BLaER1 (cell line): ENCODE measurements around the gene TMEM30B.

Experiments
- H3K27ac ChIP-seq: shearing (Covaris generic); formaldehyde crosslinking; 2 replicates; pipeline ENCODE4 v1.8.1; 2022
- H3K27me3 ChIP-seq: shearing (Covaris generic); formaldehyde crosslinking; 2 replicates; pipeline ENCODE4 v1.8.1; 2022
- H3K36me3 ChIP-seq: shearing (Covaris generic); formaldehyde crosslinking; 2 replicates; pipeline ENCODE4 v1.8.1; 2022
- H3K4me1 ChIP-seq: shearing (Covaris generic); formaldehyde crosslinking; 2 replicates; pipeline ENCODE4 v1.8.1; 2022
- H3K4me2 ChIP-seq: shearing (Covaris generic); formaldehyde crosslinking; 2 replicates; pipeline ENCODE4 v1.8.1; 2022
- H3K4me3 ChIP-seq: shearing (Covaris generic); formaldehyde crosslinking; 2 replicates; pipeline ENCODE4 v1.8.1; 2022
- H3K9ac ChIP-seq: shearing (Covaris generic); formaldehyde crosslinking; 2 replicates; pipeline ENCODE4 v1.8.1; 2022
- H3K9me3 ChIP-seq: shearing (Covaris generic); formaldehyde crosslinking; 2 replicates; pipeline ENCODE4 v1.8.1; 2022
- H4K20me1 ChIP-seq: shearing (Covaris generic); formaldehyde crosslinking; 2 replicates; pipeline ENCODE4 v1.8.1; 2022
- Cebpa-rat ChIP-seq: shearing (Covaris generic); IDR thresholded peaks from 2 replicates; pipeline ENCODE4 v1.8.1; 2022

The TMEM30B gene

DNA sequence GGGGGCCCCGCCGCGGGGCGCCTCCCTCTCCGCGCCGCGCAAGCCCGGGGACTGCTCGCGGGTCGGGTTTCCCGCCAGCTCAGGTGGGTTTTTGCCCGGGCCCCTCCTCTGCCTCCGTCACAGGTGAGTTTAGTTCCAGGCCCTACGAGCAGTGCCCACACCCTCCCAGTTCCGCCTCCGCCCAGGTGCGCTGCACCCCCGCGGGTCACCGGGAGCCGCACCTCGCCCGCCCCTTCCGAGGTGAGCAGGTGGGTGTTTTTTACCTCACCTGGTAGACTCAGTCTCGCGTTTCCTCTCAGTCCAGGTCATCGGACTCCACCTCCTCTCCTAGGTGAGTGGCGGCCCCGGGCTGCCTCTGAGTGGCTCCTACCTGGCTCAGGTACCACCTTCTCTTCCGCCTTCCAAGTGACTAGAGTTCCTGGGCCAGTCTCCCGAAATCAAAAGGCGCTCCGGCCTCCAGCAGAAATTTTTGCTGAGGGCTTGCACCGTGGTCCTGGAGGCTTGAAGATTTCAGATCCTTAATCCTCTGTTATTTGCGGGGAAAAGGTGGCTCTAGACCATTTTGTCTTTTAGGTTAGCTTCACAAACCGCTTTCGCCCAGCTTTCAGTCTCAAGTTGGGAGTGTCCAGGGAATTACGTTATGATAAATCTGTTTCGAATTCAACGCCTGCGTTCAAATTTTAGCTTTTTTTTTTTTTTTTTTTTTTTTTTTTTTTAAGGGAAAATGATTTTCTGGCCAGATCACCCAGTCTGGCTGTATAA, at the start of gene TMEM30B:
Gene TMEM30B (minus strand): TSS at position 153 of the 762 bp plus-strand sequence. CDS start 191 bp downstream, outside the sequence.
- Histone ChIP-seq H3K27ac (no peak within 1 kb of the TSS), H3K9ac (no peak within 1 kb of the TSS), H3K27me3 (no peaks in the 10 kb centered on the region), H3K4me1 (no peaks in the 10 kb centered on the region), H3K36me3 (no peaks in the 10 kb centered on the region), H3K4me2 (no peak within 1 kb of the TSS), H3K9me3 (peaks cover 24% of the 10 kb centered on the region), H4K20me1 (no peaks in the 10 kb centered on the region), H3K4me3 (peak within 1 kb of the TSS; percentile 18; the same call in 1 of the 2 replicates)
- no peak for TF ChIP-seq Cebpa-rat

GRCh38 chr14:61330511-61330910, 49.4 kb upstream of the TMEM30B start:
- Histone ChIP-seq H3K9ac (no peak overlapping the region), H3K36me3 (peaks cover 7% of the 10 kb centered on the region; the same call in 1 of the 2 replicates), H4K20me1 (peaks cover 65% of the 10 kb centered on the region), H3K9me3 (peaks cover 9% of the 10 kb centered on the region; the same call in 1 of the 2 replicates), H3K27me3 (no peaks in the 10 kb centered on the region), H3K4me2 (no peak overlapping the region), H3K4me1 (peaks cover 41% of the 10 kb centered on the region), H3K27ac (no peak overlapping the region), H3K4me3 (no peak overlapping the region)
- TF ChIP-seq Cebpa-rat = no peak

DNA sequence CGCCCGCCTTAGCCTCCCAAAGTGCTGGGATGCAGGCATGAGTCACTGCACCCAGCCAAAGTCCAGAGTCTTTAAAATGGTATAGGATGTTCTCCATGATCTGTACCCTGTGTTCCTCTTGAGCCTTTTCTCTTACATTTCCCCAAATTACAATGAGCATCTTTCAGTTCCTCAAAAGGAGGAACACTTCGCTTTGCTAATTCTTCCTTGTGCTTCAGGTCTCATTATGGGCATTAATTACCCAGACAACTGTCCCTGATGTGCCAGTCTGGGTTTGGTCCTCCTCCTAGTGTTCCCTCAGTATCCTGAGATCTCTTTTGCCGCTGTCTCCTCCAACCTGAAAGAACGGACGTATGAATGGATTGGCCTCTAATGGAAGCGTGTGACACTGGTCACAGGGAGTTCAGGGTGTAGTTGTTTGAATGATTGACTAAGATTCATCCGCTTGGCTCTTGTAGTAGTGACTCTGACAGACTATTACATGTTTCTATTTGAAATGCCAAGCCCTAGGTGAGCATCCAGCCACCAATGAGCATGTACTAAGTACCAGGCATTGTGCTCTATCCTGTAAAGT, 48.4 kb upstream of the TMEM30B start:
- H3K27ac ChIP-seq = no peak overlapping the region
- no peak for TF ChIP-seq Cebpa-rat
- H3K9me3 ChIP-seq = peaks cover 14% of the 10 kb centered on the region; the same call in 1 of the 2 replicates
- H4K20me1 ChIP-seq = peaks cover 56% of the 10 kb centered on the region
- no peaks in the 10 kb centered on the region for H3K27me3 ChIP-seq
- no peak overlapping the region for H3K9ac ChIP-seq
- H3K4me2 ChIP-seq = 0 out of 2 replicates have a peak overlapping the region, but pooled peaks have one; percentile 18
- peaks cover 35% of the 10 kb centered on the region for H3K4me1 ChIP-seq
- peaks cover 12% of the 10 kb centered on the region; the same call in 1 of the 2 replicates for H3K36me3 ChIP-seq
- no peak overlapping the region for H3K4me3 ChIP-seq

- H3K9ac ChIP-seq = no peak overlapping the region
- H3K4me3 ChIP-seq = no peak overlapping the region
- 0 out of 2 replicates have a peak overlapping the region, but pooled peaks have one; percentile 18 for H3K4me2 ChIP-seq
- peaks cover 12% of the 10 kb centered on the region; the same call in 1 of the 2 replicates for H3K36me3 ChIP-seq
- H3K27me3 ChIP-seq = no peaks in the 10 kb centered on the region
- TF ChIP-seq Cebpa-rat = no peak
- H3K27ac ChIP-seq = no peak overlapping the region
- H3K9me3 ChIP-seq = peaks cover 14% of the 10 kb centered on the region; the same call in 1 of the 2 replicates
- peaks cover 51% of the 10 kb centered on the region for H4K20me1 ChIP-seq
- peaks cover 39% of the 10 kb centered on the region for H3K4me1 ChIP-seq
Observed at GRCh38 chr14:61328626-61329262, 47.6 kb upstream of the TMEM30B start.

DNA sequence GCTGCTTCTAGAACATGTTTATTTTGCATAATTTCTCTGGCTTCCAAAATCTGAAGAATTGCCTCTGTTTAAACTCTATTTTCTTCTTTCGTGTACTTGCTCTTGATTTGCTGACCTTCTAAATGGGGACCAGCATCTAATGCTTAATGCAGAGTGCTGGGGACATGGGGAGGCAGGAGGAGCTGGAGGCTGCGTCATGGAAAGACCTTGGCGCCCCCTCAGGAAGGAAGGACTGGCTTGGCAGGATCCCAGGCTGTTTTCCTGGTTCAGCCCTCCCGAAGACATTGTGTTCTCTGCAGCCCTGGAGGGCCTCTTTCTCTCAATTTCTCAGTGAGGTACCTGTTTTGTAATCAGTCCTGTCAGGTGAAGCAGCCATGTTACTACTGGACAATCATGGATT, 45.7 kb upstream of the TMEM30B start:
- H3K4me1 ChIP-seq = peaks cover 48% of the 10 kb centered on the region
- H3K36me3 ChIP-seq = peaks cover 12% of the 10 kb centered on the region; the same call in 1 of the 2 replicates
- H3K27me3 ChIP-seq = no peaks in the 10 kb centered on the region
- 0 out of 2 replicates have a peak overlapping the region, but pooled peaks have one; percentile 7 for H3K4me3 ChIP-seq
- TF ChIP-seq Cebpa-rat = no peak
- H4K20me1 ChIP-seq = peaks cover 34% of the 10 kb centered on the region
- H3K9ac ChIP-seq = 0 out of 2 replicates have a peak overlapping the region, but pooled peaks have one; percentile 27
- H3K27ac ChIP-seq = 0 out of 2 replicates have a peak overlapping the region, but pooled peaks have one; percentile 15
- H3K4me2 ChIP-seq = peak overlapping the region; percentile 64
- H3K9me3 ChIP-seq = peaks cover 14% of the 10 kb centered on the region; the same call in 1 of the 2 replicates

- Histone ChIP-seq H3K9ac (no peak overlapping the region), H3K4me1 (peaks cover 49% of the 10 kb centered on the region), H3K27ac (no peak overlapping the region), H3K4me2 (peak overlapping the region; percentile 64; the same call in 1 of the 2 replicates), H3K36me3 (peaks cover 12% of the 10 kb centered on the region; the same call in 1 of the 2 replicates), H4K20me1 (peaks cover 27% of the 10 kb centered on the region), H3K27me3 (no peaks in the 10 kb centered on the region), H3K9me3 (peaks cover 14% of the 10 kb centered on the region; the same call in 1 of the 2 replicates), H3K4me3 (no peak overlapping the region)
- TF ChIP-seq Cebpa-rat = no peak
Observed at GRCh38 chr14:61326146-61326545, 45.0 kb upstream of the TMEM30B start.

DNA sequence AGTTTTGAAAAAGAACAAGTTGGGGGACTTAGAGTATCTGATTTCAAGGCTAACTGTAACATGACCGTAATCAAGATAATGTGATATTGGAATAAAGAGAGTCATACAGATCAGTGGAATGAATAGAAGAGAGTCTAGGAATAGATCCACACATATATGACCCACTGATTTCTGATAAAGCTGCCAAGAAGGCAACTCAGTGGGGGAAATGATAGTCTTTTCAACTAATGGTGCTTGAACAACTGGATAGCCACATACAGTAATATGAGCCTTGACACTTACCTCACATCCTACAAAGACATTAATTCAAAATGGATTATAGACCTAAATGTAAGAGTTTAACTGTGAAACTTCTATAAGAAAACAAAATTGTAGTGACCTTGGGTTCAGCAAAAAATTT, 44.0 kb upstream of the TMEM30B start:
- H3K9ac ChIP-seq = no peak overlapping the region
- H3K36me3 ChIP-seq = peaks cover 12% of the 10 kb centered on the region; the same call in 1 of the 2 replicates
- H3K9me3 ChIP-seq = peaks cover 14% of the 10 kb centered on the region; the same call in 1 of the 2 replicates
- H3K27me3 ChIP-seq = no peaks in the 10 kb centered on the region
- peaks cover 17% of the 10 kb centered on the region for H4K20me1 ChIP-seq
- no peak for TF ChIP-seq Cebpa-rat
- H3K4me1 ChIP-seq = peaks cover 57% of the 10 kb centered on the region
- H3K4me2 ChIP-seq = no peak overlapping the region
- H3K27ac ChIP-seq = no peak overlapping the region
- no peak overlapping the region for H3K4me3 ChIP-seq

- H3K4me2 ChIP-seq = peak overlapping the region; percentile 96
- peaks cover 12% of the 10 kb centered on the region; the same call in 1 of the 2 replicates for H3K36me3 ChIP-seq
- TF ChIP-seq Cebpa-rat = no peak
- H3K4me1 ChIP-seq = peaks cover 45% of the 10 kb centered on the region
- H3K9me3 ChIP-seq = peaks cover 14% of the 10 kb centered on the region; the same call in 1 of the 2 replicates
- no peak overlapping the region for H3K27ac ChIP-seq
- no peaks in the 10 kb centered on the region for H3K27me3 ChIP-seq
- H3K9ac ChIP-seq = no peak overlapping the region
- peak overlapping the region; percentile 90 for H3K4me3 ChIP-seq
- H4K20me1 ChIP-seq = peaks cover 5% of the 10 kb centered on the region
Observed at GRCh38 chr14:61323970-61324369, 42.8 kb upstream of the TMEM30B start.

DNA sequence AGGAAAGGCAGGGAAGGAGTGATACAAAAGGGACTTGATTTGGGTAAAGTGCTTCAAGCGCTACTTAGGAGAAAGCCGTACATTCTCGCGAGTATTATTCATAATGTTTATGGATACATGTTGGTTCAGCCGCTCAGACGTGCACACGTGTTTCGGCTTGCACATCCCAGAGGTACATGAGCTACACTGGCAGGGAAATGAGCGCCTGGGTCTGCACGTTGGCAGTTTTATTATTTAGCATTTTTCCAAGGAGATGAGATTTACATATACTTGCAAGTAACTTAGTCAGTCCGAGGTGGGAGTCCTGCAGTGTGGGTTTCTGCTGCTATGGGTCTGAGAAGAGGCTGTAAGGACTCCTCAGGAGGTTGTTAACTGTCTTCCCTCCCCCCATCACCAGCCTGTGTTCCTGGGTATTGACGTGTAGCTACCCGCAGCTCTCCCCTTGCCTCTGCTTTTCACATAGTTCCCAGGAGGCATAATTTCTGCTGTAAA, 41.7 kb upstream of the TMEM30B start:
- peak overlapping the region; percentile 91 for H3K9ac ChIP-seq
- TF ChIP-seq Cebpa-rat = no peak

More for the DNA sequence above, 41.7 kb upstream of the TMEM30B start:
- Histone ChIP-seq H3K36me3 (peaks cover 12% of the 10 kb centered on the region; the same call in 1 of the 2 replicates), H4K20me1 (0 out of 2 replicates have a peak, but pooled peaks cover 4% of the 10 kb centered on the region), H3K9me3 (peaks cover 14% of the 10 kb centered on the region; the same call in 1 of the 2 replicates), H3K4me2 (peak overlapping the region; percentile 96), H3K27ac (peak overlapping the region; percentile 90), H3K27me3 (no peaks in the 10 kb centered on the region), H3K4me1 (peaks cover 38% of the 10 kb centered on the region), H3K4me3 (peak overlapping the region; percentile 90)
